C4-2B (cell line): ENCODE results near the gene DUSP7.

Source experiments
- CTCF ChIP-seq: fragments of 450-650 bp; conservative IDR thresholded peaks from 2 replicates; pipeline ENCODE4 v1.5.1; 2017; ENCODE audit warnings: mild to moderate bottlenecking
- ZFX ChIP-seq: fragments of 450-650 bp; IDR thresholded peaks from 2 replicates; pipeline ENCODE4 v1.6.1; 2017

- no peak for TF ChIP-seq CTCF
- TF ChIP-seq ZFX = no peak
Observed at GRCh38 chr3:52021489-52022268, 34.7 kb downstream of the DUSP7 start.
